SKM-1 treated with dmso at 0.1 percent for 144 hours (cell line): Measurements from ENCODE around the gene TMCO6.
"Not testable (repeated sequence)": the region's sequence is repeated elsewhere in the genome, so short reads cannot be mapped to it uniquely, and the experiment has no call there.

Source experiments
- DNase-seq: peaks from one replicate; lab custom pipeline; 2025; ENCODE audit not compliant: unreplicated experiment; lab: John Stamatoyannopoulos, UW

Gene TMCO6

DNA sequence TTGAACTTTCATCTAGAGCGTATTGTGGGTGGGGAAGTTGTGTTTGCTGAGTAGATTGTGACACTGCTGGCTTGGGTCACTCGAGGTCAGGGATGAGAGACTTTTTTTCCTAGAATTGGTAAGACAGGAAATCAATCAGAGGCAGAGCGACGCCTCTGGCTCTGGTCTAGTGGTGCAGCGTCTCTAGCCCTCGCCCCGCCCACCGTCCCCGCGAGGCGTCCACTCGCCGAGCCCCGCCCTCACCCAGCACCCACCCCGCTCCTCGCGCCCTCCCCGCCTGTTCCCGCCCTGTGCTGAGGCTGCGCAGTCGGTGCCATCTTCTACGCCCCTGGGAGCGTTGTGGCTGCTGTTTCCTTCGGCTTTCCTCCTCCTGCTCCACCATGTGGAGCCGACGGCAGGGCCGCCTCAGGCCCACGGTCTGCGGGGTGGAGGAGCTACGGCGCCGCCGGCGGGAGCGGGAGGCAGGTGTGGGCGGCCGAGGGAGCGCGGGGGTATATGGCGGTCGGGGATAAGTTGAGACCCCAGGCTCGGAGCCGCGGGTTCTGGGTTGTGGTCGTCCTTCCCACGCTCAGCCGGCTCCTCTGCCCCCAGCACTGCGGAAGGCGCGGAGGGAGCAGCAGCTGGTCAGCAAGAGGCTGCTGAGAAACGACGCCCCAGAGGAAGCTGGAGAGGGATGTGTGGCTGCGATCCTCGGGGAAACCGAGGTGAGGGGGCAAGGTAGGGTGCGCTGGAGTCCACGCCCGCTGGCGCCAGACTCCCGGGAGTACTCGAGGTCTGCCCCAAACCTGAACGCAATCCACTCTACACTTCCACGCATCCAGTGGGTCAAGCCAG is at the start of gene TMCO6:
TSS of gene TMCO6 (plus strand) at position 304 of the 834 bp plus-strand sequence. CDS start at position 381, 77 bp downstream.
- peak; percentile 99 for DNase-seq

- no peak for DNase-seq
Observed at GRCh38 chr5:140590861-140591260, 48.4 kb upstream of the TMCO6 start.

GRCh38 chr5:140591747-140592372 is 47.4 kb upstream of the TMCO6 start:
- DNase-seq: no peak

- not testable (repeated sequence) for DNase-seq
Observed at GRCh38 chr5:140593070-140593469, 46.2 kb upstream of the TMCO6 start.

GRCh38 chr5:140594169-140594568 is 45.1 kb upstream of the TMCO6 start:
- DNase-seq: no peak

- DNase-seq: peak; percentile 88
Observed at GRCh38 chr5:140595538-140596300, 43.5 kb upstream of the TMCO6 start.

GRCh38 chr5:140596321-140596741 is 42.9 kb upstream of the TMCO6 start:
- no peak for DNase-seq

GRCh38 chr5:140598836-140599235 is 40.4 kb upstream of the TMCO6 start:
- DNase-seq: no peak

DNA sequence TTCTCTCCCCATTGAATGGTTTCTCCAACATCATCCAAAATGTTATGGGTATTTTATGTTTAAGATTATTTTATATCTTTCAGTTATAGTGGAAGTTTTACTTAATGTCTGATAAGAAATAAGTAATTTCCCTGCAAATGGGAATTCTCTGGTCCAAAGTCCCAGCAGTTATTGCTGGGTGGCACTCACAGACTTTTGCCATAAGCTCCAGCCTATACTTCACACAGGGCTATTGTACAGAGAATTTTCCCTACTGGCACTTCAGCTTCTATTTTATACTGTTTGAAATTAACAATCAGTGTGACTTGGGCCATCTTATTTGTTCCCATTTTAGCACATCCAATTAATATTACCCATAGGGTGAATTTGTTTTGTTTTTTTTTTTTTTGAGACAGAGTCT is 39.2 kb upstream of the TMCO6 start:
- no peak for DNase-seq

DNA sequence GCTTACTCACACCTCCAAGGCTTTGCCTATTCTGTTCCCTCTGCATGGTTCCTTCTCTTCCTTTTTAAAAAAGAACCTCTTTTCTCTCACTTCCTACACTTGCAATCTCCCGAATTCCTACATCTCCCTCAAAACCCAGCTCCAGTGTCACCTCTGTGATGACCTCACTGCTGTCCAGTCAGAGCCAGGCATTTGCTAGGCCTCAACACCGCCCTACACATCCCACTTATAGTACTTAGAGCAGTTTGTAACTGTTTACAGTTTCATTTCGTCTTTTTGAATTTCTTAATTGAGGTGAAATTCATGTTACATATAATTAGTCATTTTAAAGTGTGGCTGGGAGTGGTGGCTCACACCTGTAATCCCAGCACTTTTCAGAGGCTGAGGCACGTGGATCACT is 37.1 kb upstream of the TMCO6 start:
- no peak for DNase-seq

- DNase-seq: not testable (repeated sequence)
Observed at GRCh38 chr5:140603446-140603698, 35.9 kb upstream of the TMCO6 start.

DNA sequence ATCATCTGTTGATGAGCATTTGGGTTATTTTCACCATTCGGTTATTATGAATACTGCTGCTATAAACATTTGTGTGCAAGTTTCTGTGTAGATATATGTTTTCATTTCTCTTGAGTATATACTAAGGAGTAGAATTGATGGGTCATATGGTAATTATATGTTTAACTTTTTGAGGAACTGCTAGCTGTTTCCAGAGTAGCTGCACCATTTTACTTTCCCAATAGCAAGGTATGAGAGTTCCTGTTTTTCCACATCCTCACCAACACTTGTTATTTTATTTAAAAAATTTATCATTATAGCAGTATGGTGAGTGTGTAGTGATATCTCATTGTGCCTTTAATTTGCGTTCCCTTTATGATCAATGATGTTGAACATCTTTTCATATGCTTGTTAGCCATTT is 35.5 kb upstream of the TMCO6 start:
- DNase-seq: peak; percentile 11

DNA sequence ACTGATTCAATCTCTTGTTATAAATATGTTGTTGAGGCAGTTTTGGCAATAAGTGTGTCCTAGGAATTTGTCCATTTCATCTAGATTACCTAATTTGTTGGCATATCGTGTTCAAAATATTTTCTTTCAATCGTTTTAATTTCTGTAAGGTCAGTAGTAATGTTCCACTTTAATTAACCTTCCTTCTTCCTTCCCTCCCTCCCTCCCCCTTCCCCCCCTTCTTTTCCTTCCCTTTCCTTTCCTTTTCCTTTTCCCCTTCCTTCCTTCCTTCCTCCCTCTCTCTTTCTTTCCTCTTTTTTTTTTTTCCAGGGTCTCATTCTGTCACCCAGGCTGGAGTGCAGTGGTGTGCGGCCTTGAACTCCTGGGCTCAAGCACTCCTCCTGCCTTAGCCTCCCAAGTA is 33.4 kb upstream of the TMCO6 start:
- no peak for DNase-seq

GRCh38 chr5:140607031-140607430 is 32.2 kb upstream of the TMCO6 start:
- DNase-seq: no peak

DNA sequence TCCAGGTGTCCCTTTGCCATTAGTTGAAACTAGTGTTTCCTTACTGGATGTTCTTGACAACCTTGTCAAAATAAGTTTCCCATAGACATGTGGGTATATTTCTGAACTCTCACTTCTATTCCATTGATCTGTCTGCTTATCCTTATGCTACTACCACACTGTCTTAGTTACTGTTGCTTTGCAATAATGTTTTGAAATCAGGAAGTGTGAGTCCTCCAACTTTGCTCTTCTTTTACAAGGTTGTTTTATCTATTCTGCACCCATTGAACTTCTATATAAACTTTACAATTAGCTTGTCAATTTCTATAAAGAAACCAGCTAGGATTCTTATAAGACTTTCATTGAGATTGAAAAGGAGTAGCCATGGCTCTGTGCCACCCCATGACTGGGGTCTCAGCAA is 30.5 kb upstream of the TMCO6 start:
- DNase-seq: no peak

- no peak for DNase-seq
Observed at GRCh38 chr5:140609126-140609525, 30.1 kb upstream of the TMCO6 start.

- no peak for DNase-seq
Observed at GRCh38 chr5:140611020-140611521, 28.2 kb upstream of the TMCO6 start.

DNA sequence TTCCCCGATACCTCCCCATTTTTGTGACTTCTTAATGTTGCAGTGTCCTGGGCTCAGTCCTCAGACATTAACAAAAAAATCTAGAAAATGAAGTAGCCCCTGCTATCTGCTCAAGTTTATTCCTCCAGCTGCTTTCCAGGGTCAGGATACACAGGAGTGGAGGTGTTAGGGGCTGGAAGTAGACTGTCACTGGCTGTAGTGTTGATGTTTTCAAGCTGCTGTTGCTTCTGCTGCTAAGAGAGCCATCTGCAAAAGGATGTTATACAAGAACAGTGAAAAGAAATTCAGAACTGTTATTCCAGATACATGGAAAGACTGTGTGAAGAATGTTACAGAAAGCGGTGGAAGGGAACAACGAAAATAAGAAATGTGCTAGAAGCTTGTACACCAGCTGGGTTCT is 16.9 kb upstream of the TMCO6 start:
- no peak for DNase-seq

DNA sequence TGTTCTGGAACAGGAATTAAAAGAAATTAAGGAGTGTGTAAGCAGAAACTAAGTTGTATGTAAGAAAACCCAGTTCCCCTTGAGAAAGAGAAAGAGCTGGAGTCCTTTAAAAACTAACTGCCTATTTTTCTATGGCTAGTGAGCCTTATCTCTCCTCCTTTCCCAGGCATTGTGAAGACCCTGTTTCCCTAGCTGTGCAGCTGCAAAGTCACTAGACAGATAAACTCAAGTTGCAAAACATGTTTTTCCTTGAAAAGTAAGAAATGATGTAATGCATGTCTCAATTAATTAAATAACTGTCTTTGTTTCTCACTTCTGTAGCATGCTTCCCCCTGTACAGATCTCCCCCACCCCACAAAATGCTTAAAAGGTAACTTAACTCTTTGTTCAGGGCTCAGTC is 16.2 kb upstream of the TMCO6 start:
- DNase-seq: not testable (repeated sequence)

- DNase-seq: not testable (repeated sequence)
Observed at GRCh38 chr5:140624886-140625285, 14.4 kb upstream of the TMCO6 start.

GRCh38 chr5:140627972-140628371 is 11.3 kb upstream of the TMCO6 start:
- DNase-seq: no peak

DNA sequence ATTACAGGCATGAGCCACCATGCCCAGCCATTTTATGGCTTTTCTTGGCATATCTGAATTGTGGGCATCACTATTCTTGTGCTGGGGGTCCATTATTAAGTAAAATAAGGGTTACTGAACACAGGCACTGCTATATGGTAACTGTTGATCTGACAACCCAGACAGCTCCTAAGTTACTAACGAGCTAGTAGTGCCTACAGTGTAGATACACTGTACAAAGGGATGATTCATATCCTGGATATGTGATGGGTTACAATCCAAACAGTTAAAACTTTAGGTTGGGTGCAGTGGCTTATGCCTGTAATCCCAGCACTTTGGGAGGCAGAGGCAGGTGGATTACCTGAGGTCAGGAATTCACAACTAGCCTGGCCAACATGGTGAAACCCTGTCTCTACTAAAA is 10.5 kb upstream of the TMCO6 start:
- DNase-seq: no peak
